Measurements from ENCODE around the gene LMF2.

LMF2 gene

DNA sequence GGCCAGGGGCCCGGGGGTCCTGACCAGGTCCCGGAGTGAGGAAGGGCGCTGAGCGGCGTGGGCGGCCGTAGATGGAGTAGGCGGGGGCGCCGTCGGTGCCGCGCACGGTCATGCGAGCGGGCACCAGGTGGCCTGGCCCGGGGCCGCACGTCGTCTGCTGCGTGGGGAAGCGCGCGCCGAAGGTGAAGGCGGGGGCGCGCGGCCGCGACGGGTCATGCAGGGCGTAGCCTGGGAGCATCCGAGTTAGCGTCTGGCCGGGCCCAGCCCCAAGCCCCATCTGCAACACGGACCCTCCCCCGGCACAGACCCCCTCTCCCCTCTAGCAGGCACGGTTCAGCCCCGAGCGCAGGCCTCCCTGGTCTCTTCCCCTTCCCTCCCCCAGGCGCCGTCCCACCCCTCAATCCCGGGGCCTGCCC, 24.1 kb upstream of the LMF2 start:
- TF ChIP-seq POLR2A (IDR thresholded peaks at IDR 0.05; ENCODE audit: extremely low read depth, insufficient read length) (no peak), MYC (IDR thresholded peaks at IDR 0.05; ENCODE audit: low read depth, low read length) (peak; percentile 38)
- TF ChIP-seq, protein P1, sequence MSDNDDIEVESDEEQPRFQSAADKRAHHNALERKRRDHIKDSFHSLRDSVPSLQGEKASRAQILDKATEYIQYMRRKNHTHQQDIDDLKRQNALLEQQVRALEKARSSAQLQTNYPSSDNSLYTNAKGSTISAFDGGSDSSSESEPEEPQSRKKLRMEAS (IDR thresholded peaks at IDR 0.05; ENCODE audit: low read depth, low read length), result peak; percentile 25; the same call in 1 of the 2 replicates
- TF ChIP-seq, protein P2, sequence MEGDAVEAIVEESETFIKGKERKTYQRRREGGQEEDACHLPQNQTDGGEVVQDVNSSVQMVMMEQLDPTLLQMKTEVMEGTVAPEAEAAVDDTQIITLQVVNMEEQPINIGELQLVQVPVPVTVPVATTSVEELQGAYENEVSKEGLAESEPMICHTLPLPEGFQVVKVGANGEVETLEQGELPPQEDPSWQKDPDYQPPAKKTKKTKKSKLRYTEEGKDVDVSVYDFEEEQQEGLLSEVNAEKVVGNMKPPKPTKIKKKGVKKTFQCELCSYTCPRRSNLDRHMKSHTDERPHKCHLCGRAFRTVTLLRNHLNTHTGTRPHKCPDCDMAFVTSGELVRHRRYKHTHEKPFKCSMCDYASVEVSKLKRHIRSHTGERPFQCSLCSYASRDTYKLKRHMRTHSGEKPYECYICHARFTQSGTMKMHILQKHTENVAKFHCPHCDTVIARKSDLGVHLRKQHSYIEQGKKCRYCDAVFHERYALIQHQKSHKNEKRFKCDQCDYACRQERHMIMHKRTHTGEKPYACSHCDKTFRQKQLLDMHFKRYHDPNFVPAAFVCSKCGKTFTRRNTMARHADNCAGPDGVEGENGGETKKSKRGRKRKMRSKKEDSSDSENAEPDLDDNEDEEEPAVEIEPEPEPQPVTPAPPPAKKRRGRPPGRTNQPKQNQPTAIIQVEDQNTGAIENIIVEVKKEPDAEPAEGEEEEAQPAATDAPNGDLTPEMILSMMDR (IDR thresholded peaks at IDR 0.05; ENCODE audit: low read depth, low read length), result no peak
- peak; percentile 77 for DNase-seq (ENCODE audit: low read depth)
- H3K4me3 ChIP-seq (ENCODE audit: low read depth, low read length), result peak overlapping the region; percentile 73

DNA sequence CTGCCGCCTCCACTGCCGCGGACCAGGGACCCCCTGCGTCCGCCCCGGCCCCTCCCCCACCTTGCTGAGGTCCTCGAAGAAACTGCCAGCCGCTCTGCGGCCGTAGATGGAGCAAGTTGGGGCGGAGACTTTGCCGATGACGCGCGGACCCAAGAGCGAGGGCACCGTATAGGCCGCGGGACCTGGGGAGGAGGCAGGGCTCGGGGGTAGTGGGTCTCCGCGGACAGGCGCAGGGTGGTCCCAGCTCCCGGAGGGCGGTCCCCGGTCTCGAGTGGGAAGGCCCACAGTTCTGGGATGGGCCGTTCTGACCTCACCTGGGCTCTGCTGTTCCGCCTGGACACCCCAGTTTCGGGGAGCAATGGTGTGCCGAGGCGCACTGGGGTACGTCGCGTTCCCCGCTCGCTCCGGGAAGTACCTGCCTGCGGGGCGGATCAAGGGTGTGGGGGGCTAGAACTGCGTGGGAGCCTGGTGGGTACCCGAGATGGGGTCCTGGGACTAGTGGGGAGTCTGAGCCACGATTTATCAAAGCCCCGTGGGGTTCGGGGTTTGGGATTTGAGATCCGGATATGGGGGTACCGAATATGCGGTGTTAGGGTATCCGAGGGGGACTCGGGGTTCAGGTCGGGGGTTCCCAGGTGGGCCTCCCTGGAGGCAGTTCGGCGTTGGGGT, 23.5 kb upstream of the LMF2 start:
- peak; percentile 61 for TF ChIP-seq POLR2A (IDR thresholded peaks at IDR 0.05; ENCODE audit: extremely low read depth, insufficient read length)
- TF ChIP-seq, protein P2 (IDR thresholded peaks at IDR 0.05; ENCODE audit: low read depth, low read length), result no peak
- TF ChIP-seq, protein P1 (IDR thresholded peaks at IDR 0.05; ENCODE audit: low read depth, low read length), result 0 out of 2 replicates have a peak, but pooled peaks have one; percentile 11
- DNase-seq (ENCODE audit: low read depth), result peak; percentile 93
- peak overlapping the region; percentile 73 for H3K4me3 ChIP-seq (ENCODE audit: low read depth, low read length)

DNA sequence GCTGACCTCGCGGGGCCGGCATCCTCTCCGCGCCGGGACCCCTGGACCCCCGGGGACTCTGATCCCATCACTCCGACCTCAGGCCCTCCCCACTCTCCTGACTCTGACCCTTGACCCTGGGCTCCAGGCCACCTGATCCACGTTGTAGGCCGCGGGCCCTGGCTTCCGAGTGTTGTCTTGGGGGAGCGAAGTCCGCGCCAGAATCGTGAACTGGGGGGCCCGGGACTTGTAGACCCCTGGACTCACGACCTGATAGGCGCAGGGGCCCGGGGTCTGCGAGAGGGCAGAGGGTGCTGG, 23.0 kb upstream of the LMF2 start:
- no peak for DNase-seq (ENCODE audit: low read depth)
- TF ChIP-seq POLR2A (IDR thresholded peaks at IDR 0.05; ENCODE audit: extremely low read depth, insufficient read length) (no peak), MYC (IDR thresholded peaks at IDR 0.05; ENCODE audit: low read depth, low read length) (no peak)
- TF ChIP-seq, protein P2 (IDR thresholded peaks at IDR 0.05; ENCODE audit: low read depth, low read length), result no peak
- TF ChIP-seq, protein P1 (IDR thresholded peaks at IDR 0.05; ENCODE audit: low read depth, low read length), result no peak
- H3K4me3 ChIP-seq (ENCODE audit: low read depth, low read length), result peak overlapping the region; percentile 64

DNA sequence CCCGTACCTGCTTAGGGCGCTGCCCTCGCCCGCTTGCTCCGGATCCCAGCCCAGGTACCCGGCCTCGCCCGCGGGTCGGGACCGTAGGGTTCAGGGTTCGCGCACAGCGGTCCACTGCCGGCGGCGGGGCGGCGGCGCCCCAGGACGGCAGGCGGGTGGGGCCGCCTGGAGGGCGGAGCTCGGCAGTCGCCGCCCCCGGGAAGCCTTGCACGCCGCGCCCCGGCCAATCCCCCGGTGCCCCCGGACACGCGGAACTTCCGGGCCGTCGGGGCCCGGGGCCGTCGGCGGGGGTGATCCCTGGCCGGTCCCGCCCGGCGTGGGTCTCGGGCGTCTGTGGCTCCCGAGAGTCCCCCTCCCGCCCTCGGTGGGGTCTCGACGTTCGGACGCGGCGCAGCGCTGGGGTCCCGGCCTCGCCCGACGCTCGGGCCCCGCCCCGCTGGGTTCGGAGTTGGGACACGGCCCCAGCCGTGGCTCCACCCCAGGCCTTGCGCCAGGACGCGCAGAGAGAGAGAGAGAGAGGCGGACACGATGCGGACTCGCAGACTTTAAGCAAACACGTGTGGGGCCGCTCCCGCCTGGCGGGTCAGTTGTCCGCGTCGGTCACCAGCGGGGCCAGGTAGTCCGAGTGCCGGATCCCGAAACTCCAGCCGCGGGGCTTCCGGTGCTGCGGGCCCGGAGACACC, 22.5 kb upstream of the LMF2 start, which contains the start of gene TYMP:
Gene TYMP, minus strand, starts transcription at position 116 of the 683 bp plus-strand sequence. CDS start 303 bp downstream, outside the sequence.
- H3K4me3 ChIP-seq (ENCODE audit: low read depth, low read length), result peak within 1 kb of the TSS; percentile 64
- peak; percentile 84 for DNase-seq (ENCODE audit: low read depth)
- peak; percentile 75 for TF ChIP-seq MYC (IDR thresholded peaks at IDR 0.05; ENCODE audit: low read depth, low read length)
- TF ChIP-seq, protein P2 (IDR thresholded peaks at IDR 0.05; ENCODE audit: low read depth, low read length), result no peak
- TF ChIP-seq, protein P1 (IDR thresholded peaks at IDR 0.05; ENCODE audit: low read depth, low read length), result peak; percentile 86
- TF ChIP-seq POLR2A (IDR thresholded peaks at IDR 0.05; ENCODE audit: extremely low read depth, insufficient read length), result peak; percentile 49

DNA sequence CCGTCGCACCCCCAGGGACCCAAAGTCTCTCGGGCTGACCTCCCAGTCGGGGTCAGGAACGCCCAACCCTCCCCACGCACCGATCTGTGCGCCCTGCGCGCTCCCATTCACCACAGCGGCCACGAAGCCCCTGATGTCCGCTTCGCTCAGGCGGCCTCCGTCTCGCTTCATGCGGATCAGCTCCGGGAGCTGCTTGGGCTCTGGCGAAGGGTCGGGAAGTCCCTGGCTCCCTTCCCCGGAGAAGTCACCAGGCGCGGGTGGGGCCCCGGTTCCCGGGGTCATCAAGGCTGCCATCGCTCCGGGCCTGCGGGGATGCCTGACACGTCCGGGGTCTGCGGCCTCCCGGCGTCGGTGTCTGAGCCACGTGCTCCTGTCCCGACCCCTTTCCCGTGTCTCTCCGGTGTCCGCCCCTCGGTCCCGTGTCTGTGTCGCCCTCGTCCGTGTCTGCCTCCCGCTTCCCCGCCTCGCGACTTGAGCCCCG, 22.0 kb upstream of the LMF2 start:
- no peak for DNase-seq (ENCODE audit: low read depth)
- no peak overlapping the region for H3K4me3 ChIP-seq (ENCODE audit: low read depth, low read length)
- no peak for TF ChIP-seq MYC (IDR thresholded peaks at IDR 0.05; ENCODE audit: low read depth, low read length)
- TF ChIP-seq, protein P1 (IDR thresholded peaks at IDR 0.05; ENCODE audit: low read depth, low read length), result no peak
- no peak for TF ChIP-seq POLR2A (IDR thresholded peaks at IDR 0.05; ENCODE audit: extremely low read depth, insufficient read length)
- TF ChIP-seq, protein P2 (IDR thresholded peaks at IDR 0.05; ENCODE audit: low read depth, low read length), result no peak

All from NB4 (cell line).